ENCODE measurements around the gene CD27. TPM values are rescaled to one million over a fixed set of nuclear protein-coding genes. Genes with fewer than 3 reads are reported as not detected.

CD27 gene
- total RNA-seq, 2 donors from 2014 or later: 53.1 to 90.5 TPM

DNA sequence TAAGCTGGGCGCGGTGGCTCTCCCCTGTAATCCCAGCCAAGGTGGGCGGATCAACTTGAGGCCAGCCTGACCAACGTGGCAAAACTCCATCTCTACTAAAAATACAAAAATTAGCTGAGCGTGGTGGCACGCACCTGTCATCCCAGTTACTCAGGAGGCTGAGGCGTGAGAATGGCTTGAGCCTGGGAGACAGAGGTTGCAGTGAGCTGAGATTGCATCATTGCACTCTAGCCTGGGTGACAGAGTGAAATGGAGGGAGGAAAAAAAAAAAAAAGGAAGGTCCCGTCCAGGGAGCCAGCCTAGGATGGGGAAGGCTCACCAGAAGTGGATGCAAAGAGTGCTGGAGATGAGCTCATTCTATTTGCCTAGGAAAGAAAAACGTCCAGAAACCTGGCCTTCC, 1.9 kb upstream of the CD27 start:
- H3K4me1 Mint-ChIP-seq (ENCODE audit: low read depth): peaks cover 88% of the 10 kb centered on the region
- no peak for DNase-seq
- peaks cover 5 to 17% of the 10 kb centered on the region in 2 donors for H3K36me3 Mint-ChIP-seq (ENCODE audit: insufficient read depth in 2 of 2)
- H3K4me3 Mint-ChIP-seq: peak overlapping the region; percentile 94 to 99
- no peak for ATAC-seq (replicated peaks in 1 of 2)
- no peaks in the 10 kb centered on the region for H3K27me3 Mint-ChIP-seq (ENCODE audit: low read depth)
- no peaks in the 10 kb centered on the region for H3K9me3 Mint-ChIP-seq
- peak overlapping the region; percentile 91 for H3K27ac Mint-ChIP-seq

DNA sequence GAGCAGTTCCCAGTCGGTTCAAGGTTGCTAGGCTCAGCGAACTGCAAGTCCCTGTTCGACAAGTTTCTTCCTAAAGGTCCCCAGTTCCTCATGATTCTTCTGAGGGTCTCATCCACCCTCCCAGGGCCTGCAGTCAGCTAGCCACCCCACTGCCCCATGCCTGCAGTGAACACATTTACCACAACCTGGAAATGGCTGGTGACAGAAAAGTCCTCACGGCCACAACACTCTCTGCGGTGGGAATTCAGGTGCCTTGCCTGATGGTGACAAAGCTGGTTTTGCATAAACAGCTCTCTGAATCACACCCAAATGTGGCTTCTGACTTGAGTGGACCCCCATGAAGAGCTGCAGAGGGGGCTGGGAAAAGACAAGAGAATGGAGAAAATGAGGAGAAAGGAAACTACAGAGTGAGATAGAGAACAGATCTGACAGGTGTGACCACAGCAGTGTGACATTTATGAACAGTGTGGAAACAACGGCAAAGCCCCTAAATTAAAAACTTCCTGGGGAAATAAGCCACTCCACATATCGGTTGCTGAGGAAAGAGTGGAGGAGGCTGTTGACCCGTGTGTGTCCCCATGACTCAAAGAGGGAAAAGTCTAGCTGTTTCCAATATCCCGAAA, 1.3 kb upstream of the CD27 start:
- DNase-seq: peak; percentile 66 to 80
- Mint-ChIP-seq H3K4me3 (peak overlapping the region; percentile 94 to 99), H3K27me3 (ENCODE audit: low read depth) (no peaks in the 10 kb centered on the region), H3K4me1 (ENCODE audit: low read depth) (peaks cover 88% of the 10 kb centered on the region), H3K27ac (peak overlapping the region; percentile 91), H3K9me3 (no peaks in the 10 kb centered on the region), H3K36me3 (ENCODE audit: insufficient read depth in 2 of 2) (peaks cover 9 to 20% of the 10 kb centered on the region in 2 donors)
- peak; percentile 79 to 82 for ATAC-seq (replicated peaks in 1 of 2)

DNA sequence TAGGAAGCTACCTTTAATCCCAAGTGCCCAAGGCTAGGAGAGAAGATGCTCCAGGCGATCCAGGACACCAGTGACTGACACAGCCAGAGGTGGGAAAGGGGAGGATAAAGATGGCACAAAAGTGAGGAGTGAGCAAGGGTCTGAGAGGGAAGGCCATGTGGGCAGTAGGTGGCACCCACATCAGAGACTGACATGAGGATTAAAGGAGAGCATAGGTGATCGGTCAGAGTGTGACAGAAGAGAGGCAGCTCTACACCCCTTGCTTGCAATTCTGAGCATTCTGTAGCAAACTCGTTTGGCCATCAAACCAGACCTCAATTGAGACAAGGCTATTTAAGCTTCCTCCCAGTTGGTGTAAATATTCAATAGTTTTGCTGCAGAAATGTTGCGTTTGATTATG, 724 bp upstream of the CD27 start:
- DNase-seq: no peak
- ATAC-seq (replicated peaks in 1 of 2): peak; percentile 35 to 39
- peaks cover 9 to 20% of the 10 kb centered on the region in 2 donors for H3K36me3 Mint-ChIP-seq (ENCODE audit: insufficient read depth in 2 of 2)
- no peaks in the 10 kb centered on the region for H3K27me3 Mint-ChIP-seq (ENCODE audit: low read depth)
- H3K27ac Mint-ChIP-seq: peak overlapping the region; percentile 91
- no peaks in the 10 kb centered on the region for H3K9me3 Mint-ChIP-seq
- peaks cover 83% of the 10 kb centered on the region for H3K4me1 Mint-ChIP-seq (ENCODE audit: low read depth)
- H3K4me3 Mint-ChIP-seq: peak overlapping the region; percentile 94 to 99

DNA sequence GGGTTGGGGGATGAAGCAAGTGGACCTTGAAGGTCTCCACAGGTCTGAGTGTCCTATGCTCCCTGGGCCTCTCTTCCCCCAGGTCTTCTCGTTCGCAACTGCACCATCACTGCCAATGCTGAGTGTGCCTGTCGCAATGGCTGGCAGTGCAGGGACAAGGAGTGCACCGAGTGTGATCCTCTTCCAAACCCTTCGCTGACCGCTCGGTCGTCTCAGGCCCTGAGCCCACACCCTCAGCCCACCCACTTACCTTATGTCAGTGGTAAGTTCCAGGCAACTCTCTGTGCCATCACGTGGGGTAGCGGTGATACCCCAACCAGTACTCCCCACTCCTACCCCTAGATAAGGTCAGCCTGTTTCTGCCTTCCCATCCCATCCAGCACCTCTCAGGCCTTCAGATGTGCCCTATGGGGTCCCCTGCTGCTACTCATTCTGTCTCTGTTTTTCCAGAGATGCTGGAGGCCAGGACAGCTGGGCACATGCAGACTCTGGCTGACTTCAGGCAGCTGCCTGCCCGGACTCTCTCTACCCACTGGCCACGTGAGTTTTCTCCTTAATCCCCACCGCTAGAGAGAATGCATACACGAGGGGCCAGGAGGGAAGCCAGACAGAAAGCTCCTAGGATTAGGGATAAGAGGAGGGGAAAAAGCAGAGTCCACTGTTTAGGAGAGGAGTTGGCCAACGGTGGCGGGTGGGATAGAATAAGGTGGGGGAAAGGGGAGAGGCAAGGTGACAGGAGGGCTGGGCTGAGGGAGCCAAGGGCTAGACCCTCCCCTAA, 5.5 kb downstream of the CD27 start:
- H3K4me3 Mint-ChIP-seq: peak overlapping the region; percentile 100
- H3K9me3 Mint-ChIP-seq: no peaks in the 10 kb centered on the region
- no peaks in the 10 kb centered on the region for H3K27me3 Mint-ChIP-seq (ENCODE audit: low read depth)
- H3K36me3 Mint-ChIP-seq (ENCODE audit: insufficient read depth in 2 of 2): peaks cover 18 to 38% of the 10 kb centered on the region in 2 donors
- H3K4me1 Mint-ChIP-seq (ENCODE audit: low read depth): peaks cover 86% of the 10 kb centered on the region
- DNase-seq: no peak
- no peak for ATAC-seq (replicated peaks in 1 of 2)
- H3K27ac Mint-ChIP-seq: peak overlapping the region; percentile 99

DNA sequence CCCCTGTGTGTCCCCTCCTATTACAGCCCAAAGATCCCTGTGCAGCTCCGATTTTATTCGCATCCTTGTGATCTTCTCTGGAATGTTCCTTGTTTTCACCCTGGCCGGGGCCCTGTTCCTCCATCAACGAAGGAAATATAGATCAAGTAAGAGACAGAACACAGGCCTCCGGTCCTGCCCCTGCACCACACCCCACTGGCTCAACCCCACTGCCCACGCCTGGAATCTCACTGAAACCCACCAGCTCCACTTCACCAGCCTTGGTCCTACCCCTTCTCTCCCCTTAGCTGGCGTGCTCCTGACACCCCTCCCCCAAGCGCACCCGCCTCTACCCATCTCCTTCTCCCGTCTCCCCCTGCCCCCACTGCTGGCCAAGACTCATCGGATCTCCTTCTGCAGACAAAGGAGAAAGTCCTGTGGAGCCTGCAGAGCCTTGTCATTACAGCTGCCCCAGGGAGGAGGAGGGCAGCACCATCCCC, 6.2 kb downstream of the CD27 start:
- DNase-seq (peak in 1 of 2 donors; percentile 36), ATAC-seq (replicated peaks in 1 of 2) (peak; percentile 6 to 8)
- Mint-ChIP-seq H3K9me3 (no peaks in the 10 kb centered on the region), H3K27ac (peak overlapping the region; percentile 99), H3K27me3 (ENCODE audit: low read depth) (no peaks in the 10 kb centered on the region), H3K36me3 (ENCODE audit: insufficient read depth in 2 of 2) (peaks cover 14 to 34% of the 10 kb centered on the region in 2 donors), H3K4me1 (ENCODE audit: low read depth) (peaks cover 85% of the 10 kb centered on the region), H3K4me3 (peak overlapping the region; percentile 100)

DNA sequence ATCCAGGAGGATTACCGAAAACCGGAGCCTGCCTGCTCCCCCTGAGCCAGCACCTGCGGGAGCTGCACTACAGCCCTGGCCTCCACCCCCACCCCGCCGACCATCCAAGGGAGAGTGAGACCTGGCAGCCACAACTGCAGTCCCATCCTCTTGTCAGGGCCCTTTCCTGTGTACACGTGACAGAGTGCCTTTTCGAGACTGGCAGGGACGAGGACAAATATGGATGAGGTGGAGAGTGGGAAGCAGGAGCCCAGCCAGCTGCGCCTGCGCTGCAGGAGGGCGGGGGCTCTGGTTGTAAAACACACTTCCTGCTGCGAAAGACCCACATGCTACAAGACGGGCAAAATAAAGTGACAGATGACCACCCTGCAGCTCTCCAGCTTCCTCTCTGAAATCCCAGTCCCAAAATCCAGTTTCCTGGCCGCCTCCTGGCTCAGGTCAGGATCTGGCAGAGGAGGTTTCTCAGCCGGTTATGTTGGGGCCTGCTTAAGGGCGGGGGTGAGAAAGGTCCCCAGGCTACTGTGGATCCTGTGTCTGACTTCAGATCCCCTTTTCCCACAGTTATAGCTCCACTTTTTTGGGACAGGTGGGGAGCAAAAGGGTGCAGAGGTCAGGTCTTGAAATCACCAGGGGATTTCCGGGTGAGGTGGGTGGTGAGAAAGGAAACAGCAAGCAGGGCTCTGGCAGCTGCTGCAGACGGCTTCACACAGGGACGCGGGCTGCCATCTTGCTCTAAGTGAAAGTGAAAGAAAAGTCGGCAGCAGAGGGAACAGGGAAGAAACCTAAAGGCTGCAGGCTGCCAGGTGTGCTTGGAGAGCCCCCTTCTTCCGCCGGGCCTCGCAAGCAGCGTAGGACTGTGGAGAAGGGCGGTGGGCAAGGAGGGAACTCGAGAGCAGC, 6.8 kb downstream of the CD27 start, which contains the start of gene TAPBPL:
TSS of gene TAPBPL (plus strand) at position 695 of the 897 bp plus-strand sequence. CDS start 207 bp downstream, outside the sequence.
- Mint-ChIP-seq H3K27ac (peak within 1 kb of the TSS; percentile 99), H3K36me3 (ENCODE audit: insufficient read depth in 2 of 2) (peaks cover 14 to 34% of the 10 kb centered on the region in 2 donors), H3K27me3 (ENCODE audit: low read depth) (no peaks in the 10 kb centered on the region), H3K4me3 (peak within 1 kb of the TSS; percentile 100), H3K9me3 (no peaks in the 10 kb centered on the region), H3K4me1 (ENCODE audit: low read depth) (peaks cover 85% of the 10 kb centered on the region)
- DNase-seq (peak; percentile 77 to 87), ATAC-seq (replicated peaks in 1 of 2) (peak; percentile 80 to 88)

DNA sequence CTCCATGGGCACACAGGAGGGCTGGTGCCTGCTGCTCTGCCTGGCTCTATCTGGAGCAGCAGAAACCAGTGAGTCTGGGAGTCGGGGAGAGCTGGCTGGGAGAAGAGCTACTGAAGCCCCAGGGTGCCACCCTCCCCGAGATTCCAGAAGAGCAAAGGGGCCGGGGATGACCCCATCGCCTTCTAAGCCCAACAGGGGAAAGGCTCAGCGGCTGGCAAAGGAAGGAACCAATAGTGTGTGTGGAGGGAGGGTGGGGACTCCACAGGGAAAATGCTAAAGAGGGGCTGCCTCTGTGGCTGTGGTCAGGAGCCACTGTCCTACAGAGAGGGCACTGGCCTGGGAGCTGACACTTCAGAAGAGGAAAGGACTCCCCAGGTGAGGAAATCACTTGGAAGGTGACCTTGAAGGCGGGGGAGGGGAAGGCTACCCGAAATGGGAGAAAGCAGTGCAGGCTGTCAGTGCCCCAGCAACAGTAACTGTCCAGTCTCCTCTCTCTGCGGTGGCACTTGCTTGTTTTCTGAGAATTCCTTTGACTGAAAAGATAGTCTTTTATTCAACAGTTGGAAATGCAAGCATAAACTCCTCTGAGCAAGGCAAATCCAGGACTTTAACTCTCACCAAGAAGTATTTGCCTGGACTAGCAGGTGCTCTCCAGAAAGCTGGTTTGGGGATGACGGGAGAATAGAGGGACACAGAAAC, 7.6 kb downstream of the CD27 start:
- Mint-ChIP-seq H3K4me3 (peak overlapping the region; percentile 100), H3K27ac (peak overlapping the region; percentile 99), H3K27me3 (ENCODE audit: low read depth) (no peaks in the 10 kb centered on the region), H3K9me3 (no peaks in the 10 kb centered on the region), H3K36me3 (ENCODE audit: insufficient read depth in 2 of 2) (peaks cover 14 to 40% of the 10 kb centered on the region in 2 donors), H3K4me1 (ENCODE audit: low read depth) (peaks cover 85% of the 10 kb centered on the region)
- DNase-seq: no peak
- peak in 1 of 2 donors; percentile 4 for ATAC-seq (replicated peaks in 1 of 2)

DNA sequence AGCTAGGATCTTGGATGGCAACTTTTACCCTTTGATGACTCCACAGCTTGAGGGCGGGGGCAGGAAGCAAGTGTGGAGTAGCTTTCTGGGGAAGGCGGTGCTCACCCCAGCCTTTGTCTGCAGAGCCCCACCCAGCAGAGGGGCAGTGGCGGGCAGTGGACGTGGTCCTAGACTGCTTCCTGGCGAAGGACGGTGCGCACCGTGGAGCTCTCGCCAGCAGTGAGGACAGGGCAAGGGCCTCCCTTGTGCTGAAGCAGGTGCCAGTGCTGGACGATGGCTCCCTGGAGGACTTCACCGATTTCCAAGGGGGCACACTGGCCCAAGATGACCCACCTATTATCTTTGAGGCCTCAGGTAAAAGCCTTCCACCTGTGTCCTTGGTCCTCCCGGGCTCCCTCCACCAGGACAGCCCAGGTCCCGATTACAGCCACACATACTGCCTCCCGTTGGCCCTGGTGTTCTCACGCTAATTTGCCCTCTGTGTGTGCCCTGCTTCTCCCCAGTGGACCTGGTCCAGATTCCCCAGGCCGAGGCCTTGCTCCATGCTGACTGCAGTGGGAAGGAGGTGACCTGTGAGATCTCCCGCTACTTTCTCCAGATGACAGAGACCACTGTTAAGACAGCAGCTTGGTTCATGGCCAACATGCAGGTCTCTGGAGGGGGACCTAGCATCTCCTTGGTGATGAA, 8.3 kb downstream of the CD27 start:
- ATAC-seq (replicated peaks in 1 of 2): peak in 1 of 2 donors; percentile 52

DNA sequence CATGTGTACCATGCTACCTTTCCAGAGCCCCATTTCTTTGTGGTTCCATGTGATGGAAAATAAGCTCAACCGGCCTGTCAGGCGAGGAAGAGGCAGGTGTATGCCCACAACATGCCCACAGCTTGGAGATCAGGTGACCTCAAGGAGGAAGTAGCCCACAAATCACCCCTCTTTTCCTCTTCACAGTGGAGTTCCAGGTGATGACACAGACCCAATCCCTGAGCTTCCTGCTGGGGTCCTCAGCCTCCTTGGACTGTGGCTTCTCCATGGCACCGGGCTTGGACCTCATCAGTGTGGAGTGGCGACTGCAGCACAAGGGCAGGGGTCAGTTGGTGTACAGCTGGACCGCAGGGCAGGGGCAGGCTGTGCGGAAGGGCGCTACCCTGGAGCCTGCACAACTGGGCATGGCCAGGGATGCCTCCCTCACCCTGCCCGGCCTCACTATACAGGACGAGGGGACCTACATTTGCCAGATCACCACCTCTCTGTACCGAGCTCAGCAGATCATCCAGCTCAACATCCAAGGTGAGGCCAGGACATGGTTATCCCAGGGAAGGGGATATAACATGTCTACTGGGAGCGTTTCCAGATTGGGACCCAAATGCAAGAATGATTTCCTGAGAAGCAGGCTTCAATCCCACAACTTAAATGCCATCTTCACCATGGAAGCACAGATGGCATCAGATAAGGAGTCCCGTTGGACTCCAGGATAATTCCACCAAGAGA, 12.6 kb downstream of the CD27 start:
- H3K9me3 Mint-ChIP-seq: no peaks in the 10 kb centered on the region
- DNase-seq: no peak
- H3K27ac Mint-ChIP-seq: peak overlapping the region; percentile 83
- H3K4me3 Mint-ChIP-seq: no peak overlapping the region
- no peaks in the 10 kb centered on the region for H3K27me3 Mint-ChIP-seq (ENCODE audit: low read depth)
- peaks cover 91% of the 10 kb centered on the region for H3K4me1 Mint-ChIP-seq (ENCODE audit: low read depth)
- ATAC-seq (replicated peaks in 1 of 2): no peak
- H3K36me3 Mint-ChIP-seq (ENCODE audit: insufficient read depth in 2 of 2): peaks cover 26 to 65% of the 10 kb centered on the region in 2 donors

More for the DNA sequence above, 8.3 kb downstream of the CD27 start:
- no peaks in the 10 kb centered on the region for H3K9me3 Mint-ChIP-seq
- peaks cover 82% of the 10 kb centered on the region for H3K4me1 Mint-ChIP-seq (ENCODE audit: low read depth)
- peaks cover 11 to 42% of the 10 kb centered on the region in 2 donors for H3K36me3 Mint-ChIP-seq (ENCODE audit: insufficient read depth in 2 of 2)
- no peaks in the 10 kb centered on the region for H3K27me3 Mint-ChIP-seq (ENCODE audit: low read depth)
- peak in 1 of 2 donors; percentile 34 for DNase-seq
- peak overlapping the region; percentile 100 for H3K4me3 Mint-ChIP-seq
- H3K27ac Mint-ChIP-seq: peak overlapping the region; percentile 99

DNA sequence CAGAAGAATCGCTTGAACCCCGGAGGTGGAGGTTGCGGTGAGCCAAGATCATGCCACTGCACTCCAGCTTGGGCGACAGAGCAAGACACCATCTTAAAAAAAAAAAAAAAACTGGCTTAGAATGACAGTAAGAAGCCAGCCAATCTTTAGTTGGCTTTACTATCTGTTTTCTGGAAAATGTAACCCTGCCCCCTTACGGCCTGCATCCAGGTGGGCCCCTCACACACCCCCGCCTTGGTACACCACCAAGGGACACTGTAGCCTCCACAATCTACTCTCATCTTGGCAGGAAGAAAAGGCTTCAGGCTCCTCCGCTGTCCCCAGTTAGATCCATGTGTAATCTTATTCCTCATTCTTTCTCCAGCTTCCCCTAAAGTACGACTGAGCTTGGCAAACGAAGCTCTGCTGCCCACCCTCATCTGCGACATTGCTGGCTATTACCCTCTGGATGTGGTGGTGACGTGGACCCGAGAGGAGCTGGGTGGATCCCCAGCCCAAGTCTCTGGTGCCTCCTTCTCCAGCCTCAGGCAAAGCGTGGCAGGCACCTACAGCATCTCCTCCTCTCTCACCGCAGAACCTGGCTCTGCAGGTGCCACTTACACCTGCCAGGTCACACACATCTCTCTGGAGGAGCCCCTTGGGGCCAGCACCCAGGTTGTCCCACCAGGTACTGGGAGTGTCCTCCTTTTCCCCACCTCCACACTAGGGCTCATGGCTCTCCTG, 13.7 kb downstream of the CD27 start:
- DNase-seq (no peak), ATAC-seq (replicated peaks in 1 of 2) (no peak)
- peaks cover 91% of the 10 kb centered on the region for H3K4me1 Mint-ChIP-seq (ENCODE audit: low read depth)
- H3K9me3 Mint-ChIP-seq: no peaks in the 10 kb centered on the region
- no peaks in the 10 kb centered on the region for H3K27me3 Mint-ChIP-seq (ENCODE audit: low read depth)
- no peak overlapping the region for H3K4me3 Mint-ChIP-seq
- H3K27ac Mint-ChIP-seq: peak overlapping the region; percentile 45
- H3K36me3 Mint-ChIP-seq (ENCODE audit: insufficient read depth in 2 of 2): peaks cover 23 to 63% of the 10 kb centered on the region in 2 donors

DNA sequence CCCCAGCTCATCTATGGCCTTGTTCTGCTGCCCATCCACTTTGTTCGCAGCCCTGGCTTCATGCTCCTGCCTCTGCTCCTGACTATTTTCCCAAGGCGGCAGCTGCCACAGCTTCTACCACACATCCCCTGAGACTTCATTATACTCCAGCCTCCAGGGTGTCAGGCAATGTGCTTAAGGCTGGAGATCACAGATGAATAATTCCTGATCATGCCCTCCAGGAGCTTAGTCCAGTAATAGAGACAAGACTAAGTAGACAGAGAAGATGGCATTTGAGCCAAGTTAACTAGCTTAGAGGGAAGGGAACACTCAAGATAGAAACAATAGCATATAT, 14.2 kb downstream of the CD27 start:
- DNase-seq (no peak), ATAC-seq (replicated peaks in 1 of 2) (no peak)
- no peaks in the 10 kb centered on the region for H3K9me3 Mint-ChIP-seq
- peak overlapping the region in 1 of 2 donors; percentile 12 for H3K4me3 Mint-ChIP-seq
- peaks cover 22 to 61% of the 10 kb centered on the region in 2 donors for H3K36me3 Mint-ChIP-seq (ENCODE audit: insufficient read depth in 2 of 2)
- peaks cover 91% of the 10 kb centered on the region for H3K4me1 Mint-ChIP-seq (ENCODE audit: low read depth)
- peak overlapping the region; percentile 45 for H3K27ac Mint-ChIP-seq
- no peaks in the 10 kb centered on the region for H3K27me3 Mint-ChIP-seq (ENCODE audit: low read depth)
